ENCODE measurements around the gene TNRC6B. TPM values are rescaled to one million over a fixed set of nuclear protein-coding genes. Genes with fewer than 3 reads are reported as not detected.

The TNRC6B gene
- total RNA-seq, 1 experiment from 2014 or later: 58.1 TPM

DNA sequence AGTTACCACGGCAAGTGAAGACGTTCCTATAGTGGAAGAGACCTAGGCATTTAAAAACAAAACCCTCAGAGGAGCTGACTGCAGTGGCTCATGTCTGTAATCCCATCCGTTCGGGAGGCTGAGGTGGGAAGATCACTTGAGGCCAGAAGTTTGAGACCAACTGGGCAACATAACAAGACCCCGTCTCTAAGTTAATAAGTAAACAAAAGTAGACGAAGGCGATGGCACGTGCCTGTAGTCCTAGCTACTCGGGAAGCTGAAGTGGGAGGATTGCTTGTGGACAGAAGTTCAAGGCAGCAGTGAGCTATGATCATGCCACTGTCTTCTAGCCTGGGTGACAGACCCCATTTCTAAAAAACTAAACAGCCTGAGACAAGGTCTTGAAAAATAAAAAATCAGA is 164.8 kb downstream of the TNRC6B start:
- WGBS (ENCODE audit: extremely low coverage, insufficient read length, low lambda C conversion rate): no CpG with 5 or more reads among the region's 9 CpGs
- no peak overlapping the region for H3K4me2 ChIP-seq (ENCODE audit: insufficient read depth, insufficient read length, low read length)
- peak overlapping the region in 1 of 3 experiments; percentile 18; a peak in 2 of 7 replicates for H3K27ac Mint-ChIP-seq

More for the DNA sequence above, 164.8 kb downstream of the TNRC6B start:
- Histone ChIP-seq H3K23me2 (ENCODE audit: insufficient read length, low read depth, low read length, poor library complexity, severe bottlenecking) (peaks cover 13% of the 10 kb centered on the region), H3K23ac (ENCODE audit: insufficient read length, low read depth, low read length) (no peak overlapping the region), H3K79me2 (ENCODE audit: insufficient read depth, low read length) (peaks cover 7% of the 10 kb centered on the region; the same call in 1 of the 2 replicates), H4K8ac (replicated peaks; ENCODE audit: insufficient read length, low read depth, low read length) (no peak overlapping the region), H2BK15ac (ENCODE audit: low read depth, low read length) (no peak overlapping the region), H3K9ac (ENCODE audit: extremely low read depth, insufficient read length, low read length) (no peak overlapping the region), H2AFZ (ENCODE audit: low read length) (no peak overlapping the region), H3K18ac (ENCODE audit: insufficient read length, low read depth, low read length) (no peak overlapping the region), H2BK20ac (ENCODE audit: low read depth, low read length, poor library complexity, severe bottlenecking) (no peak overlapping the region), H3K4ac (ENCODE audit: low read depth, low read length) (no peak overlapping the region), H3K27me3 (ENCODE audit: insufficient read depth, low read length) (no peaks in the 10 kb centered on the region), H3T11ph (ENCODE audit: low read length) (no peak overlapping the region), H2BK5ac (ENCODE audit: insufficient read length, low read length) (no peak overlapping the region), H3K79me1 (ENCODE audit: insufficient read depth, low read depth, low read length, poor library complexity, severe bottlenecking) (no peaks in the 10 kb centered on the region), H3K27ac (ENCODE audit: insufficient read length, low read depth, low read length) (no peak overlapping the region), H3K4me1 (ENCODE audit: insufficient read depth, low read length) (no peaks in the 10 kb centered on the region), H4K91ac (ENCODE audit: insufficient read length, low read depth, low read length) (no peak overlapping the region), H4K5ac (ENCODE audit: insufficient read length, low read depth, low read length) (no peak overlapping the region), H2BK120ac (ENCODE audit: low read depth, low read length, poor library complexity, severe bottlenecking) (no peak overlapping the region), H3K56ac (ENCODE audit: insufficient read length, low read depth, low read length) (no peak overlapping the region), H2BK12ac (ENCODE audit: insufficient read length, low read depth, low read length) (no peak overlapping the region), H2AK5ac (ENCODE audit: insufficient read length, low read length) (no peak overlapping the region), H3K9me3 (ENCODE audit: control insufficient read depth, low read depth, low read length) (no peaks in the 10 kb centered on the region), H4K20me1 (ENCODE audit: control insufficient read depth, insufficient read depth, insufficient read length) (no peaks in the 10 kb centered on the region), H3K14ac (ENCODE audit: insufficient read depth, low read length) (no peak overlapping the region)
- H3K4me1 Mint-ChIP-seq: peaks cover 3% of the 10 kb centered on the region in 2 experiments
- no peak overlapping the region for H3K4me3 Mint-ChIP-seq
- H3K27me3 Mint-ChIP-seq (ENCODE audit: low read depth): peaks cover 2% of the 10 kb centered on the region; the same call in 1 of the 2 replicates
- H3K36me3 Mint-ChIP-seq (ENCODE audit: insufficient read depth in 1 of 3, low read depth in 3 of 3): peaks cover 0 to 7% (median 0%) of the 10 kb centered on the region in 3 experiments; a peak in 3 of 7 replicates
- TF ChIP-seq, protein P1, sequence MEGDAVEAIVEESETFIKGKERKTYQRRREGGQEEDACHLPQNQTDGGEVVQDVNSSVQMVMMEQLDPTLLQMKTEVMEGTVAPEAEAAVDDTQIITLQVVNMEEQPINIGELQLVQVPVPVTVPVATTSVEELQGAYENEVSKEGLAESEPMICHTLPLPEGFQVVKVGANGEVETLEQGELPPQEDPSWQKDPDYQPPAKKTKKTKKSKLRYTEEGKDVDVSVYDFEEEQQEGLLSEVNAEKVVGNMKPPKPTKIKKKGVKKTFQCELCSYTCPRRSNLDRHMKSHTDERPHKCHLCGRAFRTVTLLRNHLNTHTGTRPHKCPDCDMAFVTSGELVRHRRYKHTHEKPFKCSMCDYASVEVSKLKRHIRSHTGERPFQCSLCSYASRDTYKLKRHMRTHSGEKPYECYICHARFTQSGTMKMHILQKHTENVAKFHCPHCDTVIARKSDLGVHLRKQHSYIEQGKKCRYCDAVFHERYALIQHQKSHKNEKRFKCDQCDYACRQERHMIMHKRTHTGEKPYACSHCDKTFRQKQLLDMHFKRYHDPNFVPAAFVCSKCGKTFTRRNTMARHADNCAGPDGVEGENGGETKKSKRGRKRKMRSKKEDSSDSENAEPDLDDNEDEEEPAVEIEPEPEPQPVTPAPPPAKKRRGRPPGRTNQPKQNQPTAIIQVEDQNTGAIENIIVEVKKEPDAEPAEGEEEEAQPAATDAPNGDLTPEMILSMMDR (conservative IDR thresholded peaks at IDR 0.05): no peak
- no peak for DNase-seq
- H3K9me3 Mint-ChIP-seq: no peaks in the 10 kb centered on the region; a peak in 1 of 5 replicates

Measured in H9 (cell line).